CD4-positive, alpha-beta T cell (primary cell): ENCODE results near the gene CFAP45. TPM values are rescaled to one million over a fixed set of nuclear protein-coding genes. Genes with fewer than 3 reads are reported as not detected.

ENCODE experiments used
- ATAC-seq: fragments of 200-7000 bp; cut with Tn5 transposase; one replicate; pipeline ENCODE4 v1.10.0; 2022; ENCODE audit warnings: mild to moderate bottlenecking; ENCODE audit not compliant: poor library complexity
- CTCF ChIA-PET: fragments of 350-600 bp; sonication (Branson Sonifier 250); formaldehyde crosslinking; loops from one replicate; lab custom pipeline; 2021; ENCODE audit warnings: antibody characterized with exemption, inconsistent platforms; lab: Charles Lee
- POLR2A ChIA-PET: fragments of 350-600 bp; sonication (Branson Sonifier 250); formaldehyde crosslinking; loops from one replicate; lab custom pipeline; 2021; ENCODE audit warnings: antibody characterized with exemption, inconsistent platforms; lab: Charles Lee
- DNase-seq, 14 experiments: peaks; one replicate each; pipeline ENCODE4 v3.0.0-alpha.2; 2013 to 2020; ENCODE audit warnings: mixed read lengths in 2 of 14
- H3K27ac ChIP-seq, 2 donors: one replicate each; pipeline versions ENCODE4 v1.5.1 to v1.7.0; 2013; ENCODE audit warnings: low read length in 2 of 2, low read depth in 1 of 2, mild to moderate bottlenecking in 1 of 2
- H3K27me3 ChIP-seq, 2 experiments: 1 replicate in 1 of 2; 2 replicates in 1 of 2; pipeline versions ENCODE4 v1.6.1 to v1.7.0; 2013; ENCODE audit warnings: low read length in 2 of 2, control low read depth in 1 of 2, mild to moderate bottlenecking in 1 of 2, moderate library complexity in 1 of 2; ENCODE audit not compliant: insufficient read depth in 2 of 2, control insufficient read depth in 1 of 2
- H3K36me3 ChIP-seq: one replicate; pipeline ENCODE4 v1.6.1; 2013; ENCODE audit warnings: low read length, control low read depth; ENCODE audit not compliant: insufficient read depth
- H3K4me1 ChIP-seq: one replicate; pipeline ENCODE4 v1.6.1; 2013; ENCODE audit warnings: low read length, control low read depth; ENCODE audit not compliant: insufficient read depth
- H3K4me3 ChIP-seq: one replicate; pipeline ENCODE4 v1.5.1; 2013; ENCODE audit warnings: mild to moderate bottlenecking, low read length, moderate library complexity
- H3K9me3 ChIP-seq, 2 experiments: 1 replicate in 1 of 2; 2 replicates in 1 of 2; pipeline versions ENCODE4 v1.6.1 to v1.7.0; 2013; ENCODE audit warnings: low read length in 2 of 2, mild to moderate bottlenecking in 2 of 2, control low read depth in 1 of 2, moderate library complexity in 1 of 2; ENCODE audit not compliant: control insufficient read depth in 1 of 2, insufficient read depth in 1 of 2
- H3K27ac Mint-ChIP-seq: one replicate; pipeline ENCODE4 v1.8.0; 2020; ENCODE audit warnings: mixed read lengths
- H3K27me3 Mint-ChIP-seq: one replicate; pipeline ENCODE4 v1.8.0; 2021; ENCODE audit warnings: mixed read lengths
- H3K36me3 Mint-ChIP-seq: one replicate; pipeline ENCODE4 v1.8.0; 2021; ENCODE audit warnings: low read depth, mixed read lengths
- H3K4me1 Mint-ChIP-seq: one replicate; pipeline ENCODE4 v1.8.0; 2021; ENCODE audit warnings: low read depth, mixed read lengths
- H3K4me3 Mint-ChIP-seq: one replicate; pipeline ENCODE4 v1.8.0; 2020; ENCODE audit warnings: mild to moderate bottlenecking, mixed read lengths
- H3K9me3 Mint-ChIP-seq: one replicate; pipeline ENCODE4 v1.8.0; 2020; ENCODE audit warnings: mixed read lengths
- CTCF ChIP-seq: fragments of 200-600 bp; IDR thresholded peaks from one replicate; pipeline ENCODE4 v1.8.0; 2022; ENCODE audit warnings: antibody characterized with exemption, mild to moderate bottlenecking
- intact Hi-C, 2 experiments: fragments of 100-400 bp; cut with DNase I in 1 of 2; cut with micrococcal nuclease in 1 of 2; formaldehyde crosslinking; loops; one replicate each; pipeline versions ENCODE4 v1.15.1 to v1.9.0; 2023 to 2025; cut with DNase I, micrococcal nuclease
- total RNA-seq, 174 experiments: library from RNA in 2 of 174; stranded (reverse) in 2 of 174; gene quantifications; one replicate each; pipeline ENCODE4 v1.2.3 and lab custom pipeline; 2021 to 2026

Gene CFAP45
- total RNA-seq, 2 experiments from 2014 or later: 8.4 to 9.0 TPM

- CTCF ChIA-PET: no interaction called here
- ATAC-seq: peak; percentile 5
- Histone ChIP-seq H3K4me3 (peak overlapping the region; percentile 70), H3K9me3 (no peaks in the 10 kb centered on the region), H3K27me3 (no peaks in the 10 kb centered on the region), H3K27ac (peak overlapping the region in 1 of 2 donors; percentile 46), H3K36me3 (no peaks in the 10 kb centered on the region), H3K4me1 (peaks cover 12% of the 10 kb centered on the region)
- TF ChIP-seq CTCF: no peak
- POLR2A ChIA-PET: interaction anchor here (1.8 kb wide), 1 partner anchor 70 kb away, joined by 15 read pairs; the partner anchor contains the start of gene TAGLN2
- Mint-ChIP-seq H3K9me3 (no peaks in the 10 kb centered on the region), H3K27me3 (no peaks in the 10 kb centered on the region), H3K36me3 (no peaks in the 10 kb centered on the region), H3K27ac (peak overlapping the region; percentile 87), H3K4me1 (peaks cover 20% of the 10 kb centered on the region), H3K4me3 (peak overlapping the region; percentile 81)
- DNase-seq: peak in 9 of 14 experiments; percentile 2 to 38 (median 11)
- intact Hi-C loops: loop anchor here (10.0 kb wide), 2 partner anchors 71 to 81 kb away; partner anchors contain the start of gene TAGLN2 (in 1 of the 2)
These were observed 45.8 kb downstream of the CFAP45 start for GRCh38 chr1:159854116-159854692.

- peak overlapping the region; percentile 81 for H3K4me3 Mint-ChIP-seq
- Histone ChIP-seq H3K27me3 (no peaks in the 10 kb centered on the region), H3K9me3 (no peaks in the 10 kb centered on the region), H3K4me3 (peak overlapping the region; percentile 70), H3K27ac (no peak overlapping the region), H3K36me3 (no peaks in the 10 kb centered on the region), H3K4me1 (peaks cover 12% of the 10 kb centered on the region)
- no peaks in the 10 kb centered on the region for H3K9me3 Mint-ChIP-seq
- peaks cover 20% of the 10 kb centered on the region for H3K4me1 Mint-ChIP-seq
- POLR2A ChIA-PET: interaction anchor here (1.8 kb wide), 1 partner anchor 71 kb away, joined by 15 read pairs; the partner anchor contains the start of gene TAGLN2
- CTCF ChIA-PET: interaction anchor here (1.3 kb wide), 1 partner anchor 73 kb away, joined by 3 read pairs; the partner anchor contains the start of gene DUSP23
- H3K27ac Mint-ChIP-seq: peak overlapping the region; percentile 87
- ATAC-seq: no peak
- H3K36me3 Mint-ChIP-seq: no peaks in the 10 kb centered on the region
- intact Hi-C loops: loop anchor here (2.0 to 10.0 kb wide), 3 partner anchors 71 to 81 kb away; partner anchors contain the start of gene TAGLN2 (in 1 of the 2)
- TF ChIP-seq CTCF: no peak
- DNase-seq: peak in 2 of 14 experiments; percentile 19 to 28
- no peaks in the 10 kb centered on the region for H3K27me3 Mint-ChIP-seq
These were observed 46.4 kb downstream of the CFAP45 start for GRCh38 chr1:159853417-159854115.

- intact Hi-C loops: loop anchor here (2.0 to 10.0 kb wide), 3 partner anchors 39 to 83 kb away; partner anchors contain the start of gene TAGLN2 (in 1 of the 2)
- Mint-ChIP-seq H3K4me3 (peak overlapping the region; percentile 17), H3K27me3 (no peaks in the 10 kb centered on the region), H3K4me1 (peaks cover 20% of the 10 kb centered on the region), H3K9me3 (no peaks in the 10 kb centered on the region), H3K36me3 (no peaks in the 10 kb centered on the region), H3K27ac (no peak overlapping the region)
- Histone ChIP-seq H3K4me3 (no peak overlapping the region), H3K36me3 (no peaks in the 10 kb centered on the region), H3K9me3 (no peaks in the 10 kb centered on the region), H3K4me1 (peaks cover 12% of the 10 kb centered on the region), H3K27me3 (no peaks in the 10 kb centered on the region), H3K27ac (no peak overlapping the region)
- POLR2A ChIA-PET: interaction anchor here (1.0 kb wide), 1 partner anchor 15 kb away, joined by 3 read pairs; no protein-coding TSS in a partner anchor
- CTCF ChIA-PET: no interaction called here
- ATAC-seq (no peak), DNase-seq (peak in 2 of 14 experiments; percentile 36 to 38)
- TF ChIP-seq CTCF: peak; percentile 32
These were observed 48.6 kb downstream of the CFAP45 start for GRCh38 chr1:159851407-159851806.
